Left lobe of liver (tissue), 2 donors: Measurements from ENCODE around the gene PALD1. TPM values are rescaled to one million over a fixed set of nuclear protein-coding genes. Genes with fewer than 3 reads are reported as not detected.
"Not testable (repeated sequence)": the region's sequence is repeated elsewhere in the genome, so short reads cannot be mapped to it uniquely, and the experiment has no call there.

ENCODE experiments used
- ATAC-seq: fragments of 200-7000 bp; cut with Tn5 transposase; one replicate; pipeline ENCODE4 v1.9.1; 2020; ENCODE audit warnings: mild to moderate bottlenecking, moderate library complexity
- DNase-seq: peaks from one replicate; pipeline ENCODE4 v3.0.0-alpha.2; 2020; ENCODE audit warnings: low spot score
- total RNA-seq: library from RNA; stranded (reverse); gene quantifications from one replicate; pipeline ENCODE4 v1.2.1, GENCODE V29; 2021
- donor health status: DM: no; HTN: no; CAD: no; lungs with moderate emphysema.
- donor health status: DM: no; HTN: yes; CAD: no.

Gene PALD1
- total RNA-seq, 1 donor from 2014 or later: 1.1 TPM

- ATAC-seq (no peak), DNase-seq (no peak)
Observed at GRCh38 chr10:70600512-70601395, 122.2 kb downstream of the PALD1 start.

GRCh38 chr10:70601746-70602145 is 123.2 kb downstream of the PALD1 start:
- ATAC-seq: no peak
- DNase-seq: no peak

- DNase-seq (no peak), ATAC-seq (no peak)
Observed at GRCh38 chr10:70602665-70603448, 124.3 kb downstream of the PALD1 start, which contains the start of gene PRF1. PRF1 (minus strand) TSS chr10:70602741; CDS start chr10:70600902, 1,839 bp downstream.

- DNase-seq (no peak), ATAC-seq (no peak)
Observed at GRCh38 chr10:70603449-70603801, 124.9 kb downstream of the PALD1 start.

GRCh38 chr10:70604106-70604505 is 125.5 kb downstream of the PALD1 start:
- DNase-seq: no peak
- no peak for ATAC-seq

GRCh38 chr10:70605161-70605560 is 126.6 kb downstream of the PALD1 start:
- ATAC-seq (no peak), DNase-seq (no peak)

- ATAC-seq: no peak
- DNase-seq: no peak
Observed at GRCh38 chr10:70607936-70608335, 129.4 kb downstream of the PALD1 start.

GRCh38 chr10:70613941-70614340 is 135.4 kb downstream of the PALD1 start:
- DNase-seq (no peak), ATAC-seq (no peak)

- DNase-seq, ATAC-seq: not testable (repeated sequence)
Observed at GRCh38 chr10:70614364-70614763, 135.8 kb downstream of the PALD1 start.

GRCh38 chr10:70615211-70615610 is 136.6 kb downstream of the PALD1 start:
- ATAC-seq (no peak), DNase-seq (no peak)

GRCh38 chr10:70615784-70616522 is 137.4 kb downstream of the PALD1 start:
- ATAC-seq (no peak), DNase-seq (no peak)

GRCh38 chr10:70616761-70617160 is 138.2 kb downstream of the PALD1 start:
- ATAC-seq: no peak
- no peak for DNase-seq

Other genes starting within 250 kb of the PALD1 start
- 59.1 TPM for gene PPA1, start 245.3 kb upstream of the PALD1 start, total RNA-seq
- gene NPFFR1, start 194.8 kb upstream of the PALD1 start, total RNA-seq: not detected
- 16.6 TPM for gene LRRC20, start 96.1 kb upstream of the PALD1 start, total RNA-seq
- gene EIF4EBP2, start 74.6 kb upstream of the PALD1 start, total RNA-seq: 59.2 TPM
- gene NODAL, start 37.1 kb upstream of the PALD1 start, total RNA-seq: not detected
- 1.1 TPM for gene PRF1, start 124.0 kb downstream of the PALD1 start, total RNA-seq
- 0.15 TPM for gene ADAMTS14, start 193.7 kb downstream of the PALD1 start, total RNA-seq